ENCODE results near the gene RNLS. TPM values are rescaled to one million over a fixed set of nuclear protein-coding genes. Genes with fewer than 3 reads are reported as not detected.

The RNLS gene
- total and polyA plus RNA-seq, 2 of the 4 experiments (the other 2 are of a cell fraction): 4.5 to 7.0 TPM

GRCh38 chr10:88313878-88314277, 269.2 kb downstream of the RNLS start:
- Histone ChIP-seq H4K5ac (ENCODE audit: low read depth, low read length) (no peak overlapping the region), H3K27ac (ENCODE audit: insufficient read depth, low read length) (no peak overlapping the region), H2BK120ac (ENCODE audit: low read depth, low read length) (no peak overlapping the region), H2BK5ac (ENCODE audit: low read depth, low read length, poor library complexity, severe bottlenecking) (no peak overlapping the region), H2AK5ac (ENCODE audit: low read depth, low read length) (no peak overlapping the region), H2AFZ (replicated peaks; ENCODE audit: low read length, poor library complexity) (no peak overlapping the region), H3K4me3 (ENCODE audit: insufficient read depth, low read depth, low read length) (no peak overlapping the region), H3K36me3 (ENCODE audit: control insufficient read depth, insufficient read depth, low read length) (no peaks in the 10 kb centered on the region), H3K18ac (ENCODE audit: low read depth, low read length) (no peak overlapping the region), H3K4me2 (ENCODE audit: low read depth, low read length) (no peak overlapping the region), H3K14ac (replicated peaks; ENCODE audit: low read depth, low read length) (no peak overlapping the region), H3K9me1 (ENCODE audit: insufficient read depth, low read length) (no peaks in the 10 kb centered on the region), H3K9me3 (ENCODE audit: control insufficient read depth, insufficient read depth, low read length) (peaks cover 2% of the 10 kb centered on the region), H3K56ac (ENCODE audit: extremely low read depth, insufficient read depth, low read length) (no peak overlapping the region), H3K23ac (ENCODE audit: low read depth, low read length) (no peak overlapping the region), H4K20me1 (ENCODE audit: insufficient read depth, low read length) (no peaks in the 10 kb centered on the region), H4K8ac (ENCODE audit: low read depth in 2 of 2, low read length in 2 of 2) (no peak overlapping the region), H2BK20ac (ENCODE audit: low read depth, low read length) (no peak overlapping the region), H4K91ac (ENCODE audit: insufficient read depth, low read depth, low read length) (no peak overlapping the region), H2AK9ac (replicated peaks; ENCODE audit: low read depth, low read length, poor library complexity) (no peak overlapping the region), H3K9ac (ENCODE audit: low read depth, low read length) (no peak overlapping the region), H2BK15ac (ENCODE audit: low read depth, low read length) (no peak overlapping the region), H3K27me3 (ENCODE audit: control insufficient read depth, insufficient read depth, low read length) (no peaks in the 10 kb centered on the region), H3K4ac (ENCODE audit: low read depth, low read length) (no peak overlapping the region), H3K4me1 (ENCODE audit: control insufficient read depth, insufficient read depth, low read length) (no peaks in the 10 kb centered on the region), H3K79me1 (ENCODE audit: low read depth in 1 of 2, low read length in 2 of 2) (no peaks in the 10 kb centered on the region)
- dilution Hi-C loops (cut with HindIII; ENCODE audit: low sequenced_read_pairs, unreplicated experiment): no loop called here
- DNase-seq (no peak), ATAC-seq (ENCODE audit: low read depth) (no peak)
- ChIA-PET CTCF (interaction anchor here (1.0 kb wide), 1 partner anchor 13 kb away, joined by 3 read pairs; no protein-coding TSS in a partner anchor), POLR2A (ENCODE audit: unreplicated experiment) (no interaction called here)
- BruUV-seq (replicated peaks): no TSS peak
- TF ChIP-seq CHD1 (IDR thresholded peaks at IDR 0.05; ENCODE audit: low read depth, low read length) (no peak), RFX5 (IDR thresholded peaks at IDR 0.05; ENCODE audit: low read depth, low read length) (no peak), CTCF (conservative IDR thresholded peaks at IDR 0.05; ENCODE audit: low read depth, low read length) (no peak), MXI1 (IDR thresholded peaks at IDR 0.05; ENCODE audit: borderline replicate concordance, low read depth, low read length) (no peak), MAZ (IDR thresholded peaks at IDR 0.05; ENCODE audit: borderline replicate concordance, low read depth, low read length) (no peak), NFE2L2 (IDR thresholded peaks at IDR 0.05; ENCODE audit: low read depth, low read length) (no peak), RAD21 (IDR thresholded peaks at IDR 0.05; ENCODE audit: low read length) (no peak), MAFK (IDR thresholded peaks at IDR 0.05; ENCODE audit: low read depth, low read length) (no peak), POLR2A (IDR thresholded peaks at IDR 0.05; ENCODE audit: low read depth, low read length) (no peak)
- TF ChIP-seq, protein P1, sequence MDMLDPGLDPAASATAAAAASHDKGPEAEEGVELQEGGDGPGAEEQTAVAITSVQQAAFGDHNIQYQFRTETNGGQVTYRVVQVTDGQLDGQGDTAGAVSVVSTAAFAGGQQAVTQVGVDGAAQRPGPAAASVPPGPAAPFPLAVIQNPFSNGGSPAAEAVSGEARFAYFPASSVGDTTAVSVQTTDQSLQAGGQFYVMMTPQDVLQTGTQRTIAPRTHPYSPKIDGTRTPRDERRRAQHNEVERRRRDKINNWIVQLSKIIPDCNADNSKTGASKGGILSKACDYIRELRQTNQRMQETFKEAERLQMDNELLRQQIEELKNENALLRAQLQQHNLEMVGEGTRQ (IDR thresholded peaks at IDR 0.05; ENCODE audit: low read depth, low read length): no peak
- TF ChIP-seq, protein P2, sequence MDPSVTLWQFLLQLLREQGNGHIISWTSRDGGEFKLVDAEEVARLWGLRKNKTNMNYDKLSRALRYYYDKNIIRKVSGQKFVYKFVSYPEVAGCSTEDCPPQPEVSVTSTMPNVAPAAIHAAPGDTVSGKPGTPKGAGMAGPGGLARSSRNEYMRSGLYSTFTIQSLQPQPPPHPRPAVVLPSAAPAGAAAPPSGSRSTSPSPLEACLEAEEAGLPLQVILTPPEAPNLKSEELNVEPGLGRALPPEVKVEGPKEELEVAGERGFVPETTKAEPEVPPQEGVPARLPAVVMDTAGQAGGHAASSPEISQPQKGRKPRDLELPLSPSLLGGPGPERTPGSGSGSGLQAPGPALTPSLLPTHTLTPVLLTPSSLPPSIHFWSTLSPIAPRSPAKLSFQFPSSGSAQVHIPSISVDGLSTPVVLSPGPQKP (IDR thresholded peaks at IDR 0.05; ENCODE audit: borderline replicate concordance, low read depth, low read length): no peak
- in situ Hi-C loops (cut with MboI; ENCODE audit: low sequenced_read_pairs): no loop called here
- no CpG with 5 or more reads among the region's 1 CpG for WGBS, 2 experiments (ENCODE audit: extremely low coverage in 2 of 2, insufficient read length in 1 of 2)
- intact Hi-C loops (cut with micrococcal nuclease): no loop called here

Measured in IMR-90 (cell line).